ENCODE results near the gene IFT25. TPM values are rescaled to one million over a fixed set of nuclear protein-coding genes. Genes with fewer than 3 reads are reported as not detected.

The IFT25 gene
- total RNA-seq, 3 donors from 2014 or later, result 20.8 to 27.7 (median 23.3) TPM

DNA sequence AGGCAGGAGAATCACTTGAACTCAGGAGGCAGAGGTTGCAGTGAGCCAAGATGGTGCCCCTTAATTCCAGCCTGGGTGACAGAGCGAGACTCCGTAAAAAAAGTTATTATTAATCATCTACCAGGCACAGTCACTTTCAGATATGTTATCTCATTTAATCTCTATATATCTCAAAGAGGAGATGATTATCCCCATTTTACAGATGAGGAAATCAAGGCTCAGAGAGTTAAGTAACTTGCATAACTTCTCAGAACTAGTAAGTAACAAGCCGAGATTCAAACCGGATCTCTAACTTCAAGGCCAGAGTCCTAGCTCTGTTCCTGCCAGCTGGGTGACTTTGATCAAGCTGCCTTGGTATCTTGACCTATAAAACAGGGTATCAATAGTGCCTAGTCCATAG lies 34.1 kb downstream of the IFT25 start:
- no peak for DNase-seq (ENCODE audit: low spot score in 2 of 2)
- Histone ChIP-seq H3K4me1 (no peaks in the 10 kb centered on the region), H3K36me3 (no peaks in the 10 kb centered on the region), H3K27me3 (no peaks in the 10 kb centered on the region), H3K9me3 (no peaks in the 10 kb centered on the region), H3K4me3 (no peak overlapping the region), H3K27ac (no peak overlapping the region)
- intact Hi-C loops (cut with DNase I; ENCODE audit: low total_unique reads), result loop anchor here (10.0 kb wide), 1 partner anchor 1547 kb away; the partner anchor contains the start of gene CC2D1B
- TF ChIP-seq POLR2A (IDR thresholded peaks at IDR 0.05) (no peak), POLR2AphosphoS5 (IDR thresholded peaks at IDR 0.05) (no peak)
- TF ChIP-seq, protein P1, sequence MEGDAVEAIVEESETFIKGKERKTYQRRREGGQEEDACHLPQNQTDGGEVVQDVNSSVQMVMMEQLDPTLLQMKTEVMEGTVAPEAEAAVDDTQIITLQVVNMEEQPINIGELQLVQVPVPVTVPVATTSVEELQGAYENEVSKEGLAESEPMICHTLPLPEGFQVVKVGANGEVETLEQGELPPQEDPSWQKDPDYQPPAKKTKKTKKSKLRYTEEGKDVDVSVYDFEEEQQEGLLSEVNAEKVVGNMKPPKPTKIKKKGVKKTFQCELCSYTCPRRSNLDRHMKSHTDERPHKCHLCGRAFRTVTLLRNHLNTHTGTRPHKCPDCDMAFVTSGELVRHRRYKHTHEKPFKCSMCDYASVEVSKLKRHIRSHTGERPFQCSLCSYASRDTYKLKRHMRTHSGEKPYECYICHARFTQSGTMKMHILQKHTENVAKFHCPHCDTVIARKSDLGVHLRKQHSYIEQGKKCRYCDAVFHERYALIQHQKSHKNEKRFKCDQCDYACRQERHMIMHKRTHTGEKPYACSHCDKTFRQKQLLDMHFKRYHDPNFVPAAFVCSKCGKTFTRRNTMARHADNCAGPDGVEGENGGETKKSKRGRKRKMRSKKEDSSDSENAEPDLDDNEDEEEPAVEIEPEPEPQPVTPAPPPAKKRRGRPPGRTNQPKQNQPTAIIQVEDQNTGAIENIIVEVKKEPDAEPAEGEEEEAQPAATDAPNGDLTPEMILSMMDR (IDR thresholded peaks at IDR 0.05), result no peak

DNA sequence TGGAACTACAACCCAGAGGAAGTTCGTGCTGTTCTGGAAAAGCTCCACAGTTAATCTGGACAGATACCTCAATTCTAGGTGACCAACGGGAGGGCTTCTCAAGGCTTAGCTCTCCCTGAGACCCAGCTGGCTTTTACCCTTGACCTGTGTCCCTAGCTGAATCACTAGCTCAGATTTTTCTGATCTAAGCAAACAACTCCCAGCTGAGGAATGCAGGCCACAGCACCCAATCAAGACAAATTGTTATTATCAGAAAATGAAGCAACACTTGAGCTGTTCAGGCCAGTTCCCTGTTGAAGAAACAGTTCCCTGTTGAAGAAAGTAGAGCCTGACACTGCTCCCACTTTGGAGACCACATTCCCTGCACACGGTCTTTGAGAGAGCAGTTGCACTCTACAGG lies 35.6 kb downstream of the IFT25 start:
- Histone ChIP-seq H3K36me3 (no peaks in the 10 kb centered on the region), H3K27ac (no peak overlapping the region)

DNA sequence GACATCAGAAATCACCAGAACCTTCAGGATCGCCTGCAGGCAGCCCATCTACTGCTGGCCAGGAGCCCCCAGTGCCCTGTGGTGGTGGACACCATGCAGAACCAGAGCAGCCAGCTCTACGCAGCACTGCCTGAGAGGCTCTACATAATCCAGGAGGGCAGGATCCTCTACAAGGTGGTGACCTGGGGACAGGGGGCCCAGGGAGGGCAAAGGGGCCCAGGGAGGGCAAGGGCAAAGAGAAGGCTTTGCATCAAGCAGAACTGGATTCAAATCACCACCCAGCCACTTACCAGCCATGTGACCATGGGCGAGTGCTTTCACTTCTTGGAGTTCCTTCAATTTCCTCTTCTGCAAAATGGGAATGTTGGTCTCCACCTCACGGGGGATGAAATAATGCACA lies 39.4 kb downstream of the IFT25 start:
- no peak for DNase-seq (ENCODE audit: low spot score in 2 of 2)
- Histone ChIP-seq H3K4me1 (no peaks in the 10 kb centered on the region), H3K36me3 (no peaks in the 10 kb centered on the region), H3K4me3 (no peak overlapping the region), H3K27me3 (no peaks in the 10 kb centered on the region), H3K27ac (no peak overlapping the region), H3K9me3 (no peaks in the 10 kb centered on the region)
- TF ChIP-seq, protein P1 (IDR thresholded peaks at IDR 0.05), result no peak
- TF ChIP-seq POLR2A (IDR thresholded peaks at IDR 0.05) (no peak), POLR2AphosphoS5 (IDR thresholded peaks at IDR 0.05) (no peak)
- intact Hi-C loops (cut with DNase I; ENCODE audit: low total_unique reads), result no loop called here

More for the DNA sequence above, 35.6 kb downstream of the IFT25 start:
- TF ChIP-seq, protein P1 (IDR thresholded peaks at IDR 0.05), result no peak
- TF ChIP-seq POLR2AphosphoS5 (IDR thresholded peaks at IDR 0.05) (no peak), POLR2A (IDR thresholded peaks at IDR 0.05) (no peak)
- no peaks in the 10 kb centered on the region for H3K4me1 ChIP-seq
- no peak overlapping the region for H3K4me3 ChIP-seq
- no peaks in the 10 kb centered on the region for H3K9me3 ChIP-seq
- no peak for DNase-seq (ENCODE audit: low spot score in 2 of 2)
- intact Hi-C loops (cut with DNase I; ENCODE audit: low total_unique reads), result loop anchor here (10.0 kb wide), 1 partner anchor 1545 kb away; the partner anchor contains the start of gene CC2D1B
- no peaks in the 10 kb centered on the region for H3K27me3 ChIP-seq

DNA sequence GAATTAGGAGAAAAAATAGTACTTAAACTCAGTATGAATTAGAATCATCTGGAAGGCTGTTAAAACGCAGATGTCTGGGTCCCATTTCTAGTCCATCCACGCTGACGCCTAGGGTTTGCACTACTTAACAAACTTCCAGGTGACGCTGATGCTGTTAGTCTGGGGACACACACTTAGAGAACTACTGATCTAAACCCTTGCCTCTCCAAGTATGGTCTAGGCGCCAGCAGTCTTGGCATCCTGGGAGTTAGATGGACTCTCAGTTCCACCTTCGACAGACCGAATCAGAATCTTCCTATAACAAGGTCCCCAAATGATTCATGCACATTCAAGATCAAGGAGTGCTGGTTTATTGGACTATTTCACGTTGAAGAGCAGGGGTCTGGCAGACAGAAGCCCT lies 40.0 kb downstream of the IFT25 start:
- intact Hi-C loops (cut with DNase I; ENCODE audit: low total_unique reads), result no loop called here
- no peak for DNase-seq (ENCODE audit: low spot score in 2 of 2)
- H3K27me3 ChIP-seq, result no peaks in the 10 kb centered on the region
- H3K9me3 ChIP-seq, result no peaks in the 10 kb centered on the region
- no peaks in the 10 kb centered on the region for H3K36me3 ChIP-seq
- no peaks in the 10 kb centered on the region for H3K4me1 ChIP-seq
- TF ChIP-seq POLR2A (IDR thresholded peaks at IDR 0.05), result no peak
- TF ChIP-seq POLR2AphosphoS5 (IDR thresholded peaks at IDR 0.05), result no peak
- TF ChIP-seq, protein P1 (IDR thresholded peaks at IDR 0.05), result no peak
- no peak overlapping the region for H3K27ac ChIP-seq
- H3K4me3 ChIP-seq, result no peak overlapping the region

DNA sequence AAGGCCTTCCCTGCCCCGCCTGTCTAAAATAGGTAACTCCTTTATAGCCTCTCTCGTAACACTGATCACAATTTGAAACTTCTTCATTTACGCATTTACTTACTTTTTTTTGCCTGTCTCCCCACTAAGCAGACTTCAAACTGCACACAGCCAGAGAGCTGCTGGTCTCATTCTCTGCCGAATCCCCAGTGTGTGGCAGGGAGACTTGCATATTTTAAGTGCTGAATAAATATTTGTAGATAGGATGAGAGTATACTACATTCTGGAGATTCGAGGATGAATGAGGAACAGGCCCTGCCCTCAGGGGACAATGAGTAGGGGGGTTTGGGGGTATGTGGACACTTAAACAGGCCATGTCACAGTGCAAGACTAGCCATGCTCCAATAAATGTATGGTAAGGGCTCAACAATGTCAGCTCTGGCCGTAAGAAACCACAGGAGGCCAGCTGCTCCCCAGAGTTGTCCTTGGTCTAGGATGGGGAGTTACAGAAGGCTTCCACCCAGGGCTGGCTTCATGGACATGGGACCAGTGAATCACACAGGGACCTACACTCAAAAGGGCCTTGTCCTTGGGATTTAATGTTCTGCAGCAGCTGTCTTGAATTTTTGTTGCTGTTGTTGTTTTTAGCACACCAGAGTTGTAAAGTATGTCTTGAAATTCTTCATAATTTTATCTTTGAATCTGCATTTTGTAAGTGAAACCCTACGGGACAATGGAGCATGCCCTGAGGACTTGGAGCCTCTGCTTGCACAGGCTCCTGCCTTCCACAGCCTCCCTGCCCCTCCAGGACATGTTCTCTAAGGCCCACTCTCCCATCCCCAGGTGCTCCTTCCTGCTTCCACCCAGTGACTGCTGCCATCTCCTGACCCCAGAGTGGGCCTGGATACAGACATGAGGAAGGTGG lies 43.0 kb downstream of the IFT25 start:
- no peaks in the 10 kb centered on the region for H3K4me1 ChIP-seq
- DNase-seq (ENCODE audit: low spot score in 2 of 2), result no peak
- no peak overlapping the region for H3K4me3 ChIP-seq
- no peaks in the 10 kb centered on the region for H3K9me3 ChIP-seq
- no peaks in the 10 kb centered on the region for H3K27me3 ChIP-seq
- intact Hi-C loops (cut with DNase I; ENCODE audit: low total_unique reads), result no loop called here
- no peak overlapping the region for H3K27ac ChIP-seq
- no peak for TF ChIP-seq POLR2AphosphoS5 (IDR thresholded peaks at IDR 0.05)
- TF ChIP-seq, protein P1 (IDR thresholded peaks at IDR 0.05), result no peak
- no peak for TF ChIP-seq POLR2A (IDR thresholded peaks at IDR 0.05)
- H3K36me3 ChIP-seq, result no peaks in the 10 kb centered on the region
